Measurements from ENCODE around the gene ZNF219.

ZNF219 gene

GRCh38 chr14:21101802-21102413 lies 3.5 kb upstream of the ZNF219 start:
- DNase-seq, result no peak

- no peak for DNase-seq
Measured at GRCh38 chr14:21100931-21101330, 2.5 kb upstream of the ZNF219 start, which contains the start of gene TMEM253. TMEM253 (plus strand) TSS chr14:21101066; CDS start chr14:21101344, 278 bp downstream.

GRCh38 chr14:21099596-21099985 lies 1.1 kb upstream of the ZNF219 start:
- no peak for DNase-seq

- no peak for DNase-seq
Measured at GRCh38 chr14:21098892-21099595, 589 bp upstream of the ZNF219 start.

- no peak for DNase-seq
Measured at GRCh38 chr14:21097636-21098075, 799 bp downstream of the ZNF219 start.

- no peak for DNase-seq
Measured at GRCh38 chr14:21096978-21097635, 1.3 kb downstream of the ZNF219 start.

- no peak for DNase-seq
Measured at GRCh38 chr14:21096438-21096837, 2.0 kb downstream of the ZNF219 start.

- peak; percentile 24 for DNase-seq
Measured at GRCh38 chr14:21095430-21096205, 2.8 kb downstream of the ZNF219 start.

GRCh38 chr14:21093769-21094681 lies 4.4 kb downstream of the ZNF219 start:
- peak; percentile 12 for DNase-seq

- no peak for DNase-seq
Measured at GRCh38 chr14:21093018-21093417, 5.4 kb downstream of the ZNF219 start.

GRCh38 chr14:21092273-21093011 lies 6.0 kb downstream of the ZNF219 start:
- peak; percentile 78 for DNase-seq

- DNase-seq, result no peak
Measured at GRCh38 chr14:21091821-21092272, 6.6 kb downstream of the ZNF219 start.

GRCh38 chr14:21090940-21091663 lies 7.4 kb downstream of the ZNF219 start:
- DNase-seq, result no peak

GRCh38 chr14:21090194-21090939 lies 8.1 kb downstream of the ZNF219 start:
- peak; percentile 21 for DNase-seq

- no peak for DNase-seq
Measured at GRCh38 chr14:21089877-21090193, 8.6 kb downstream of the ZNF219 start.

GRCh38 chr14:21089271-21089670 lies 9.2 kb downstream of the ZNF219 start:
- no peak for DNase-seq

- no peak for DNase-seq
Measured at GRCh38 chr14:21088687-21089086, 9.8 kb downstream of the ZNF219 start.

- DNase-seq, result no peak
Measured at GRCh38 chr14:21087294-21088091, 11.0 kb downstream of the ZNF219 start.

GRCh38 chr14:21086908-21087293 lies 11.6 kb downstream of the ZNF219 start:
- no peak for DNase-seq

All from OCI-M1 (cell line).